GM23338 (cell line): ENCODE results near the gene RELCH. TPM values are rescaled to one million over a fixed set of nuclear protein-coding genes. Genes with fewer than 3 reads are reported as not detected.

ENCODE experiments used
- ATAC-seq: fragments of 200-7000 bp; cut with Tn5 transposase; 3 replicates; pipeline ENCODE4 v1.9.1; 2020
- DNase-seq: peaks from one replicate; pipeline ENCODE4 v3.0.0-alpha.2; 2015; ENCODE audit warnings: low spot score
- H2AFZ ChIP-seq: fragments of 200-600 bp; sonication (generic); 2 replicates; pipeline ENCODE4 v1.8.0; 2016; ENCODE audit warnings: antibody characterized with exemption, mild to moderate bottlenecking, moderate library complexity
- H3F3A ChIP-seq: fragments of 200-600 bp; sonication (generic); replicated peaks from 2 replicates; pipeline ENCODE4 v1.8.0; 2017; ENCODE audit warnings: antibody characterized with exemption, mixed run types, low read depth
- H3K27ac ChIP-seq: fragments of 200-600 bp; sonication (generic); 2 replicates; pipeline ENCODE4 v1.6.1; 2016; ENCODE audit warnings: low read depth
- H3K27me3 ChIP-seq: fragments of 200-600 bp; sonication (generic); 2 replicates; pipeline ENCODE4 v1.8.0; 2016; ENCODE audit warnings: mild to moderate bottlenecking, mixed run types, moderate library complexity; ENCODE audit not compliant: insufficient read depth
- H3K36me3 ChIP-seq: fragments of 200-600 bp; sonication (generic); 2 replicates; pipeline ENCODE4 v1.8.0; 2016; ENCODE audit warnings: mild to moderate bottlenecking; ENCODE audit not compliant: insufficient read depth
- H3K4me1 ChIP-seq: fragments of 200-600 bp; sonication (generic); 2 replicates; pipeline ENCODE4 v1.8.0; 2016; ENCODE audit warnings: mild to moderate bottlenecking, moderate library complexity; ENCODE audit not compliant: insufficient read depth
- H3K4me2 ChIP-seq: fragments of 200-600 bp; sonication (generic); 2 replicates; pipeline ENCODE4 v1.7.1; 2017; ENCODE audit warnings: mixed run types
- H3K4me3 ChIP-seq: fragments of 200-600 bp; sonication (generic); 2 replicates; pipeline ENCODE4 v1.6.1; 2016; ENCODE audit warnings: mixed run types
- H3K79me2 ChIP-seq: fragments of 200-600 bp; sonication (generic); replicated peaks from 2 replicates; pipeline ENCODE4 v1.8.0; 2017; ENCODE audit warnings: mild to moderate bottlenecking; ENCODE audit not compliant: insufficient read depth
- H3K9me2 ChIP-seq: fragments of 200-600 bp; sonication (generic); 2 replicates; pipeline ENCODE4 v1.8.0; 2017; ENCODE audit not compliant: insufficient read depth
- H4K20me1 ChIP-seq: fragments of 200-600 bp; sonication (generic); replicated peaks from 2 replicates; pipeline ENCODE4 v1.8.0; 2017; ENCODE audit warnings: mild to moderate bottlenecking; ENCODE audit not compliant: insufficient read depth
- H3K27ac Mint-ChIP-seq: 2 replicates; pipeline ENCODE4 v1.8.0; 2020; ENCODE audit warnings: inconsistent platforms, mild to moderate bottlenecking, moderate library complexity, mixed read lengths
- H3K27me3 Mint-ChIP-seq: 3 replicates; pipeline ENCODE4 v1.8.0; 2022; ENCODE audit warnings: low read depth, mild to moderate bottlenecking, moderate library complexity, mixed read lengths, inconsistent platforms; ENCODE audit not compliant: insufficient read depth, poor library complexity
- H3K36me3 Mint-ChIP-seq: 3 replicates; pipeline ENCODE4 v1.8.0; 2021; ENCODE audit warnings: low read depth, mild to moderate bottlenecking, inconsistent platforms, moderate library complexity, mixed read lengths
- H3K4me1 Mint-ChIP-seq: 3 replicates; pipeline ENCODE4 v1.8.0; 2020; ENCODE audit warnings: mild to moderate bottlenecking, inconsistent platforms, mixed read lengths
- H3K4me3 Mint-ChIP-seq: 3 replicates; pipeline ENCODE4 v1.8.0; 2021; ENCODE audit warnings: moderate library complexity, mild to moderate bottlenecking, inconsistent platforms, mixed read lengths
- H3K9me3 Mint-ChIP-seq: 3 replicates; pipeline ENCODE4 v1.8.0; 2020; ENCODE audit warnings: moderate library complexity, mild to moderate bottlenecking, inconsistent platforms, mixed read lengths
- CREB1 ChIP-seq: fragments of 250-450 bp; sonication (Bioruptor Pico); IDR thresholded peaks from 2 replicates; pipeline ENCODE4 v1.5.0; 2020; ENCODE audit warnings: low read depth, mild to moderate bottlenecking, moderate library complexity
- EZH2 ChIP-seq: fragments of 200-600 bp; sonication (generic); IDR thresholded peaks from one replicate; pipeline ENCODE4 v1.8.0; 2017; ENCODE audit warnings: antibody characterized with exemption, mild to moderate bottlenecking, low read depth; ENCODE audit not compliant: unreplicated experiment
- JUNB ChIP-seq: IDR thresholded peaks from one replicate; pipeline ENCODE4 v1.6.1; 2016; ENCODE audit warnings: antibody characterized with exemption; ENCODE audit not compliant: unreplicated experiment
- POLR2AphosphoS5 ChIP-seq: IDR thresholded peaks from 2 replicates; pipeline ENCODE4 v1.6.1; 2016; ENCODE audit warnings: antibody characterized with exemption, low read depth
- REST ChIP-seq: IDR thresholded peaks from one replicate; pipeline ENCODE4 v1.6.1; 2018; ENCODE audit warnings: antibody characterized with exemption; ENCODE audit not compliant: unreplicated experiment
- ZNF114 ChIP-seq: fragments of 250-450 bp; sonication (Bioruptor Pico); IDR thresholded peaks from 2 replicates; pipeline ENCODE4 v1.5.0; 2020; ENCODE audit warnings: mild to moderate bottlenecking, moderate library complexity
- ZNF331 ChIP-seq: fragments of 250-450 bp; sonication (Bioruptor Pico); IDR thresholded peaks from 2 replicates; pipeline ENCODE4 v1.5.0; 2020; ENCODE audit warnings: low read depth, mild to moderate bottlenecking, moderate library complexity
- ZNF462 ChIP-seq: fragments of 250-450 bp; sonication (Bioruptor Pico); IDR thresholded peaks from 2 replicates; pipeline ENCODE4 v1.5.0; 2020; ENCODE audit warnings: mild to moderate bottlenecking, moderate library complexity
- polyA plus RNA-seq: library from polyadenylated mRNA; unstranded; fragments of >200 nt; fragmentation: Nextera tagmentation; extraction: Ambion mirVana; gene quantifications from 2 replicates; pipeline ENCODE4 v1.2.1, GENCODE V29; 2016
- total RNA-seq: library from RNA; depleted of rRNA; stranded (reverse); fragments of >200 nt; shearing (Covaris generic); gene quantifications from 2 replicates; pipeline ENCODE4 v1.2.3, GENCODE V29; 2014
- TF ChIP-seq, protein P1 (sequence below), 2 experiments: fragments of 200-600 bp in 1 of 2; sonication (generic) in 1 of 2; conservative IDR thresholded peaks; 2 replicates each; pipeline versions ENCODE4 v1.5.1 to v1.6.1; 2016 to 2017; ENCODE audit warnings: antibody characterized with exemption in 2 of 2, low read depth in 2 of 2, mild to moderate bottlenecking in 2 of 2, moderate library complexity in 1 of 2

RELCH gene
- total and polyA plus RNA-seq, 2 experiments from 2014 or later = 8.8 to 56.4 TPM

DNA sequence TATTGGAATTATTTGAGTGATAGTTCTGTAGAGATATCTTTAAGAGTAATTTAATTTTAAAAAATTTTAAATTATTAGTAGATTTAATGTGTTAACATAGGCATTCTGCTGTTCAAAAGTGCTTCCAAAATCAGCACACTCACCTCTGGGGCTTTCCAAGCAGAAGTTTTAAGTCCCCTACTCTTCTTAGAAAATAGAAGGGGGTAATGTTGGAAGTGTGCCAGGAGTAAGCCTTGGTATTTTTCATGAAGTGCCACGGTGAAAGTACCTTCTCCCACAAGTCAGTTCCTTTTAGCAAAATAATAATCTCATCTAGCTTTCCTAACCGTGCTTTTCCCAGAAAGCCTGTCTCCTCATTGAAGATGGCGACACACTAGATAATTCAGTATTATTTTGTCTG lies 134.1 kb downstream of the RELCH start (continued):
- TF ChIP-seq REST (no peak), JUNB (no peak), EZH2 (no peak), CREB1 (CRISPR knock-in tag) (no peak), ZNF331 (CRISPR knock-in tag) (no peak), ZNF114 (no peak)

GRCh38 chr18:62323483-62324180 lies 136.6 kb downstream of the RELCH start:
- peaks cover 34% of the 10 kb centered on the region for H3K27me3 ChIP-seq

More at GRCh38 chr18:62323483-62324180, 136.6 kb downstream of the RELCH start:
- Mint-ChIP-seq H3K9me3 (no peaks in the 10 kb centered on the region), H3K4me1 (peaks cover 46% of the 10 kb centered on the region), H3K27me3 (peaks cover 30% of the 10 kb centered on the region), H3K36me3 (no peaks in the 10 kb centered on the region), H3K4me3 (peak overlapping the region; percentile 79), H3K27ac (peak overlapping the region; percentile 48; the same call in 1 of the 2 replicates)
- ATAC-seq (peak; percentile 65), DNase-seq (peak; percentile 49)
- Histone ChIP-seq H3K4me2 (peak overlapping the region; percentile 85), H3K9me2 (no peaks in the 10 kb centered on the region), H2AFZ (no peak overlapping the region), H3K4me3 (peak overlapping the region; percentile 62; the same call in 1 of the 2 replicates), H3K4me1 (peaks cover 29% of the 10 kb centered on the region), H3F3A (peaks cover 8% of the 10 kb centered on the region), H3K36me3 (no peaks in the 10 kb centered on the region), H4K20me1 (peaks cover 8% of the 10 kb centered on the region), H3K27ac (no peak overlapping the region), H3K79me2 (peaks cover 17% of the 10 kb centered on the region)
- TF ChIP-seq CREB1 (CRISPR knock-in tag) (peak; percentile 66), POLR2AphosphoS5 (no peak), ZNF462 (CRISPR knock-in tag) (peak; percentile 96)
- TF ChIP-seq, protein P1, sequence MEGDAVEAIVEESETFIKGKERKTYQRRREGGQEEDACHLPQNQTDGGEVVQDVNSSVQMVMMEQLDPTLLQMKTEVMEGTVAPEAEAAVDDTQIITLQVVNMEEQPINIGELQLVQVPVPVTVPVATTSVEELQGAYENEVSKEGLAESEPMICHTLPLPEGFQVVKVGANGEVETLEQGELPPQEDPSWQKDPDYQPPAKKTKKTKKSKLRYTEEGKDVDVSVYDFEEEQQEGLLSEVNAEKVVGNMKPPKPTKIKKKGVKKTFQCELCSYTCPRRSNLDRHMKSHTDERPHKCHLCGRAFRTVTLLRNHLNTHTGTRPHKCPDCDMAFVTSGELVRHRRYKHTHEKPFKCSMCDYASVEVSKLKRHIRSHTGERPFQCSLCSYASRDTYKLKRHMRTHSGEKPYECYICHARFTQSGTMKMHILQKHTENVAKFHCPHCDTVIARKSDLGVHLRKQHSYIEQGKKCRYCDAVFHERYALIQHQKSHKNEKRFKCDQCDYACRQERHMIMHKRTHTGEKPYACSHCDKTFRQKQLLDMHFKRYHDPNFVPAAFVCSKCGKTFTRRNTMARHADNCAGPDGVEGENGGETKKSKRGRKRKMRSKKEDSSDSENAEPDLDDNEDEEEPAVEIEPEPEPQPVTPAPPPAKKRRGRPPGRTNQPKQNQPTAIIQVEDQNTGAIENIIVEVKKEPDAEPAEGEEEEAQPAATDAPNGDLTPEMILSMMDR (conservative IDR thresholded peaks at IDR 0.05; ENCODE audit: low read depth in 2 of 2) = no peak
